Vagina (tissue), 2 donors: ENCODE data around the gene TMEM59L.

Source experiments
- POLR2A ChIP-seq, 2 donors: fragments of 450-650 bp; IDR thresholded peaks; one replicate each; pipeline ENCODE4 v1.6.1; 2017; ENCODE audit warnings: antibody characterized with exemption in 2 of 2, mild to moderate bottlenecking in 2 of 2, moderate library complexity in 2 of 2
- POLR2AphosphoS5 ChIP-seq, 2 donors: sonication (generic); formaldehyde crosslinking; IDR thresholded peaks; one replicate each; pipeline ENCODE4 v1.9.0; 2017; ENCODE audit warnings: antibody characterized with exemption in 2 of 2, mild to moderate bottlenecking in 2 of 2, low read depth in 1 of 2; ENCODE audit not compliant: insufficient read depth in 1 of 2

- TF ChIP-seq POLR2AphosphoS5 (IDR thresholded peaks at IDR 0.05; ENCODE audit: insufficient read depth in 1 of 2, low read depth in 1 of 2) (no peak), POLR2A (IDR thresholded peaks at IDR 0.05) (no peak)
Observed at GRCh38 chr19:18633321-18633720, 20.7 kb downstream of the TMEM59L start.
